DOHH2 (cell line): Measurements from ENCODE around the gene C1orf87.

Experiments
- H3F3A ChIP-seq: fragments of 200-600 bp; sonication (generic), shearing (Covaris generic); 2 replicates; pipeline ENCODE4 v1.6.0; 2016; ENCODE audit warnings: antibody characterized with exemption, mild to moderate bottlenecking; ENCODE audit not compliant: control insufficient read depth, insufficient read depth
- H3K27ac ChIP-seq: fragments of 200-600 bp; sonication (generic); 2 replicates; pipeline ENCODE4 v1.5.1; 2014; ENCODE audit warnings: low read depth, mild to moderate bottlenecking, low read length, moderate library complexity
- H3K27me3 ChIP-seq: fragments of 200-600 bp; sonication (generic); 2 replicates; pipeline ENCODE4 v1.6.1; 2014; ENCODE audit warnings: mild to moderate bottlenecking, low read length, mixed read lengths; ENCODE audit not compliant: control insufficient read depth
- H3K36me3 ChIP-seq: fragments of 200-600 bp; sonication (generic); 2 replicates; pipeline ENCODE4 v1.6.1; 2014; ENCODE audit warnings: mild to moderate bottlenecking, low read length, moderate library complexity, mixed read lengths; ENCODE audit not compliant: control insufficient read depth
- H3K4me1 ChIP-seq: fragments of 200-600 bp; sonication (generic); 2 replicates; pipeline ENCODE4 v1.6.1; 2014; ENCODE audit warnings: mild to moderate bottlenecking, low read length, mixed read lengths; ENCODE audit not compliant: control insufficient read depth
- H3K4me2 ChIP-seq: fragments of 200-600 bp; sonication (generic); 2 replicates; pipeline ENCODE4 v1.6.0; 2014; ENCODE audit warnings: mild to moderate bottlenecking, low read length, moderate library complexity
- H3K4me3 ChIP-seq: fragments of 200-600 bp; sonication (generic); 2 replicates; pipeline ENCODE4 v1.5.1; 2014; ENCODE audit warnings: mild to moderate bottlenecking, low read length, mixed read lengths
- H3K79me2 ChIP-seq: fragments of 200-600 bp; sonication (generic); 2 replicates; pipeline ENCODE4 v1.6.1; 2014; ENCODE audit warnings: mild to moderate bottlenecking, low read length, mixed read lengths; ENCODE audit not compliant: control insufficient read depth
- H3K9me2 ChIP-seq: fragments of 200-600 bp; sonication (generic); replicated peaks from 2 replicates; pipeline ENCODE4 v1.6.1; 2014; ENCODE audit warnings: mild to moderate bottlenecking, low read length, mixed read lengths; ENCODE audit not compliant: control insufficient read depth
- H3K9me3 ChIP-seq: fragments of 200-600 bp; sonication (generic); 2 replicates; pipeline ENCODE4 v1.6.1; 2014; ENCODE audit warnings: antibody characterized with exemption, low read length, mixed read lengths; ENCODE audit not compliant: control insufficient read depth, insufficient read depth
- H4K20me1 ChIP-seq: fragments of 200-600 bp; sonication (generic); 2 replicates; pipeline ENCODE4 v1.6.0; 2014; ENCODE audit warnings: low read depth, mild to moderate bottlenecking, antibody characterized with exemption, low read length, moderate library complexity; ENCODE audit not compliant: control insufficient read depth, insufficient read depth
- CTCF ChIP-seq: fragments of 200-600 bp; sonication (generic); IDR thresholded peaks from one replicate; pipeline ENCODE4 v1.5.1; 2014; ENCODE audit warnings: antibody characterized with exemption, mild to moderate bottlenecking, low read depth, low read length; ENCODE audit not compliant: poor library complexity, severe bottlenecking
- EZH2phosphoT487 ChIP-seq: fragments of 200-600 bp; sonication (generic); IDR thresholded peaks from 2 replicates; pipeline ENCODE4 v1.6.1; 2017; ENCODE audit warnings: borderline replicate concordance, mild to moderate bottlenecking, antibody characterized with exemption, low read length, moderate library complexity, mixed read lengths

Gene C1orf87

GRCh38 chr1:60073605-60074278 is at the start of gene C1orf87:
C1orf87 (minus strand) TSS chr1:60073770; CDS start chr1:60072643, 1,127 bp downstream.
- Histone ChIP-seq H3K27me3 (no peaks in the 10 kb centered on the region), H3K4me3 (no peak within 1 kb of the TSS), H4K20me1 (no peaks in the 10 kb centered on the region), H3K9me2 (no peaks in the 10 kb centered on the region), H3K79me2 (no peaks in the 10 kb centered on the region), H3K9me3 (no peaks in the 10 kb centered on the region), H3K4me1 (no peaks in the 10 kb centered on the region), H3F3A (no peaks in the 10 kb centered on the region), H3K36me3 (no peaks in the 10 kb centered on the region), H3K27ac (no peak within 1 kb of the TSS), H3K4me2 (no peak within 1 kb of the TSS)
- TF ChIP-seq CTCF (no peak), EZH2phosphoT487 (no peak)

- Histone ChIP-seq H3K27me3 (no peaks in the 10 kb centered on the region), H3K79me2 (no peaks in the 10 kb centered on the region), H3K36me3 (no peaks in the 10 kb centered on the region), H3K4me2 (no peak overlapping the region), H3K9me2 (no peaks in the 10 kb centered on the region), H3K4me3 (no peak overlapping the region), H3K9me3 (no peaks in the 10 kb centered on the region), H3F3A (no peaks in the 10 kb centered on the region), H3K4me1 (no peaks in the 10 kb centered on the region), H4K20me1 (no peaks in the 10 kb centered on the region), H3K27ac (no peak overlapping the region)
- no peak for TF ChIP-seq CTCF
Measured at GRCh38 chr1:60118085-60118484, 44.5 kb upstream of the C1orf87 start.

- Histone ChIP-seq H3K4me2 (no peak overlapping the region), H3K9me3 (no peaks in the 10 kb centered on the region), H3F3A (no peaks in the 10 kb centered on the region), H3K9me2 (no peaks in the 10 kb centered on the region), H4K20me1 (no peaks in the 10 kb centered on the region), H3K4me1 (no peaks in the 10 kb centered on the region), H3K79me2 (no peaks in the 10 kb centered on the region), H3K4me3 (no peak overlapping the region), H3K27ac (no peak overlapping the region), H3K36me3 (no peaks in the 10 kb centered on the region), H3K27me3 (no peaks in the 10 kb centered on the region)
- no peak for TF ChIP-seq CTCF
- no peak for TF ChIP-seq EZH2phosphoT487
Measured at GRCh38 chr1:60114745-60115318, 41.3 kb upstream of the C1orf87 start.
